Keratinocyte (primary cell): ENCODE measurements around the gene NRG3.

ENCODE experiments used
- EZH2 ChIP-seq: IDR thresholded peaks from one replicate; pipeline ENCODE4 v1.6.1; 2012; ENCODE audit warnings: inconsistent platforms, mild to moderate bottlenecking, low read length, moderate library complexity
- TF ChIP-seq, protein P1 (sequence below), 3 experiments: IDR thresholded peaks in 1 of 3; conservative IDR thresholded peaks in 1 of 3; optimal IDR thresholded peaks in 1 of 3; 2 replicates in 2 of 3; 3 replicates in 1 of 3; pipeline versions ENCODE3 to v1.5.1; 2011; ENCODE audit warnings: low read length in 3 of 3, mild to moderate bottlenecking in 3 of 3, moderate library complexity in 2 of 3, control low read depth in 1 of 3, inconsistent platforms in 1 of 3; ENCODE audit not compliant: insufficient read depth in 2 of 3; ENCODE audit errors: extremely low read depth in 1 of 3

DNA sequence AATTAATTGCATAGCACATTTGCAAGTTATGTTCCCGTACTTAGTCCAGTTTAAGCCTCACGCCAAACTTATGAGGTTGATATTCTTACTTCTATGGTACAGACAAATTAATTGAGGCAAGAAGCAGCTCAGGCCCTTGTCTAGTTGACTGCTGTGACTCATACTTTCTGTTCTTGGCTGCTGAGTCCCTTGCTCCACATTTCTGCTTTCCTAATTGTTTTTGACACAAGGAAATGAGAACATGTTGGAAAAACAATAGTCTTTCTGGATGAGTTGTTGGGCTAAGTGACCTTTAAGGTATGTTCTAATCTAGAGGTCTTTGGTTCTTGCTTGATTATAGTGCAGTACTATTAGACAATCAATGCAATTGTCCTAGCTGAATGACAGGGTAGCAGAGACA is 331.8 kb downstream of the NRG3 start:
- TF ChIP-seq, protein P1, sequence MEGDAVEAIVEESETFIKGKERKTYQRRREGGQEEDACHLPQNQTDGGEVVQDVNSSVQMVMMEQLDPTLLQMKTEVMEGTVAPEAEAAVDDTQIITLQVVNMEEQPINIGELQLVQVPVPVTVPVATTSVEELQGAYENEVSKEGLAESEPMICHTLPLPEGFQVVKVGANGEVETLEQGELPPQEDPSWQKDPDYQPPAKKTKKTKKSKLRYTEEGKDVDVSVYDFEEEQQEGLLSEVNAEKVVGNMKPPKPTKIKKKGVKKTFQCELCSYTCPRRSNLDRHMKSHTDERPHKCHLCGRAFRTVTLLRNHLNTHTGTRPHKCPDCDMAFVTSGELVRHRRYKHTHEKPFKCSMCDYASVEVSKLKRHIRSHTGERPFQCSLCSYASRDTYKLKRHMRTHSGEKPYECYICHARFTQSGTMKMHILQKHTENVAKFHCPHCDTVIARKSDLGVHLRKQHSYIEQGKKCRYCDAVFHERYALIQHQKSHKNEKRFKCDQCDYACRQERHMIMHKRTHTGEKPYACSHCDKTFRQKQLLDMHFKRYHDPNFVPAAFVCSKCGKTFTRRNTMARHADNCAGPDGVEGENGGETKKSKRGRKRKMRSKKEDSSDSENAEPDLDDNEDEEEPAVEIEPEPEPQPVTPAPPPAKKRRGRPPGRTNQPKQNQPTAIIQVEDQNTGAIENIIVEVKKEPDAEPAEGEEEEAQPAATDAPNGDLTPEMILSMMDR (optimal IDR thresholded peaks at IDR 0.05 in 1 of 3, IDR thresholded peaks at IDR 0.05 in 1 of 3, conservative IDR thresholded peaks at IDR 0.05 in 1 of 3; ENCODE audit: extremely low read depth in 1 of 3, insufficient read depth in 2 of 3, low read length in 3 of 3): no peak
- no peak for TF ChIP-seq EZH2
